HTR-8/SVneo (cell line): ENCODE results near the gene HINT2.
A peak's percentile ranks its signal among the peaks of the same experiment; 100 is the strongest.

Source experiments
- DNase-seq: peaks from one replicate; pipeline ENCODE4 v3.0.0; 2011; ENCODE audit warnings: low spot score, mixed read lengths; ENCODE audit not compliant: insufficient read length
- FAIRE-seq: peaks from 2 replicates; lab custom pipeline; 2011; peaks lifted over from hg19 to GRCh38; lab: Jason Lieb, UNC

Gene HINT2

DNA sequence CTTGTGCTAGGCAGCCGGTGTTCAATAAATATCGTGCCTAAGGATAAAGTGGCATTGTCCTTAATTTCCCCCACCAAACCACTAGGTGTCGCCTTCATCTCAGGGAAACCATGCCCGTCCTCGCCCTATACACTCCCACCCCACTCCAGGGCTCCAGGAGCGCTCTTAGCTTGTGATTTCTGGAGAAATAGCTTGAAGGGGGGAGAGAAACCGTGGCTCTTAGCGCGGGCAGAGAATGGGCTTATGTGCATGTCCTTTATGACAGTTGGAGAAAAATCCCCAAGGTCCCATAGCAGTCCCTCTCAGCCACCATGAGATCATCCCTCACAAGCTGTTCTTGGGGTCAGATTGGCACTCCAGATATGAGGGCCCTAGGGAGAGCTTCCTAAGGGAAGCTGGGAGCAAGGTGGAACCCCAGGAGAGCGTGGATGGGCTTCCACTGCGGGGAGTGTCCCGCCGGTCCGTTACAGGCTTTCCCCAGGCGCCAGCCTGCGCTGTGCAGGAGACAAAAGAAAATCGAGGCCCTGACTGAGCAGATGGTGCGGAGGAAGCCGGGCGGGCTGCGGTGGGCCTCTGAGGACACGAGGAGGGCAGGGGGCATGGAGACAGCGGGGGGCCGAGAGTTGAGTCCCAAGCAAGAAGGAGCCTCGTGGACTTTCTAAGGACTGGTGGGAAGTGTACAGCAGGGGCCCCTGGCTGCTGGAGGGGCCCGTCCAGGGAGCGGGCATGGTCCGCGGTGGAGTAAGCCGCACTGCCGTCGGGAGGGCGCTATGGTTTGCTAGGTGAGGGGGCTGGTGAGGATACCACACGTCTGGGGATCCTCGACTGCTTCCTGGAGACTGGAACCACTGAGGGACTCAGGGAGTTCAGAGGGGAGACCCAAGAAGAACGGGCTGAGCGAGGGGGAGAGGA, 24.2 kb downstream of the HINT2 start:
- FAIRE-seq (no peak), DNase-seq (peak; percentile 80)

GRCh38 chr9:35790025-35790384, 24.8 kb downstream of the HINT2 start:
- FAIRE-seq (no peak), DNase-seq (no peak)

- FAIRE-seq, result no peak
Measured at GRCh38 chr9:35789541-35789940, 25.3 kb downstream of the HINT2 start.

GRCh38 chr9:35783418-35783817, 31.4 kb downstream of the HINT2 start:
- DNase-seq (no peak), FAIRE-seq (no peak)

More at GRCh38 chr9:35789541-35789940, 25.3 kb downstream of the HINT2 start:
- DNase-seq, result no peak

- DNase-seq (no peak), FAIRE-seq (no peak)
Measured at GRCh38 chr9:35781066-35781465, 33.8 kb downstream of the HINT2 start.

- DNase-seq, result no peak
- FAIRE-seq, result no peak
Measured at GRCh38 chr9:35778496-35778895, 36.3 kb downstream of the HINT2 start.

DNA sequence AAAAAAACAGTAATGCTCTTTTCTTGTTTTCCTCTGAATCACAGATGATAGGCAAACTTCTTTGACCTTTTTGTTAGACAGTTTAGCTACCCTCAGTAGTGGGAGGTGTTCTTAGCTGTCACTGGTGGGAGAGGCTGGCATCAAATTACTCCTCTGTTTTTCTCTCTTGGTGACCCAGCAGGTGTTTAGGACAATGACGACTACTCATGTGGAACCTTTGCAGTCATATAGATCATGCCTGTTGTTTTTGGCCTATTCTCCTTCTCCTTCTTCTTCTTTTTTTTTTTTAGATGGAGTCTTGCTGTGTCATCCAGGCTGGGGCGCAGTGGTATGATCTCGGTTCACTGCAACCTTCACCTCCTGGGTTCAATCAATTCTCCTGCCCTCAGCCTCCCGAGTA, 38.8 kb downstream of the HINT2 start:
- no peak for DNase-seq
- no peak for FAIRE-seq

GRCh38 chr9:35774907-35775635, 39.8 kb downstream of the HINT2 start:
- DNase-seq (no peak), FAIRE-seq (no peak)

DNA sequence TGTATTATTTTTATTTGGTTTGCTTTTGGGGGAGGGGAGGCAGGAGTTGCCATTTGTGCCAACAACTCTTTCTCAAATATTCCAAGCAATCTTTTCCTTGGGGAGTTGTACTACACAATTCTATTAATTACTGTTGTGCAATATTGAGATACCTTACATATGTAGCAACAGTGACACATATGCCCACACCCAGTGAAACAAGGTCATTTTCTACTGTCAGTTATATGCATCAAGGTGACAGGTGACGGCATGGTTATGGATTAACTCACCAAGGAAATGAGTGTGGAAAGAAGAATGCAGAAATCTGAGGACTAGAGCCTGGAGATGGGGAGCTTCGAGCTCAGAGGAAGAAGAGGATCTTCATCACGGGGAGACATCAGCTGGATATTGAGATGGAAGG, 42.9 kb downstream of the HINT2 start:
- FAIRE-seq, result no peak
- no peak for DNase-seq

DNA sequence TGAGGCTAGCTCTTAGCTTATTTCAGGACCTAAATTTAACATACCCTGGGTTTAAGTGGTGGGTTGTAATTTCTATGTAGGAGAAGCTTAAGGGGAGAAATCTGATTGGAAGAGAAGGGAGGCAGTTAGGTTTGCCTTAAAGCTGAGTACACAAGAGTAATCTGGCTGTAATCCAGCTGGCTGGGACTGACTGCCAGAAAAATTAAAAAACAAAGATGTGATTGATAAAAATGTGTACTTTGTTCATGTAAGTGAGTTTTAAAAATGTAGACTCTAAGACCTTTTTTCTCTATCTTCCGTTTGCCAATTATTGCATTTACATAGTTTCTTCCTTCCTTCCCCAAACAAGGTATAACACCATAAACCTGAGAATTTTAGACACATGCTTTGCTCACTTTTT, 43.3 kb downstream of the HINT2 start:
- DNase-seq (no peak), FAIRE-seq (no peak)

DNA sequence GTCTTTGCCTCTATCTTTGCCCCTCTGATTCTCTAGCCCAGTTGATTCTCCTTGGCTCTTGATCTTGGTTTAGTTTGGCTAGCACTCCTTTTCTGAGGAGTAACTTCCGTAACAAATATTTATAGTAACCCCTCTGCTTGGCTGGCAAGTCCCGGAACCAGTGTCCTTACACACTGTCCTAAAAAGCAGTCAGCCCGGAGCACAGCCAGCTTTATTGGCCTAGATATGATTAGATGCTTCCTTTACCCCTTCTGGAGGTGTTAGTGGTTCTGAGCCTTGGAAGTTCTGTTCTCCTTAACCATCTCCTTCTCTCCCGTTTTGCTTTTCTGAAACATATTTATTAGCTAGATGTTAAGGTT, 43.8 kb downstream of the HINT2 start:
- FAIRE-seq (no peak), DNase-seq (no peak)

DNA sequence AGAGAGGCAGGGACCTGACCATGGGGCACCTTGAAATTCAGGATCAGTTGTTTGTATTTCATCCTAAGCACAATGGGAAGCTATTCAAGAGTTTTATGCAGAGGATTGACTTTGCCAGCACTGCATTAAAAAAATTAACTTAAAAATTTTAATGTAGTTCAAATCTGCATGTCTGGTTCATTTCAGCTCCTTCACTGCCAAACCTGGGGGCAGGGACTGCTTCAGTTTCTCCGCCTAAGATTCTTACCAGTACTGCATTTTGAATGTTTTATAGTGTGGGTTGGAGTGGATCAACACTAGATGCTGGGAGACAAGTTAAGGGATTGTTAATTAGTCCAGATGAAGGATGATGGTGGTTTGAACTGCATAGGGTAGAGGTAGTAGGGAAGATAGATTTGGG, 45.1 kb downstream of the HINT2 start:
- FAIRE-seq, result no peak
- no peak for DNase-seq

DNA sequence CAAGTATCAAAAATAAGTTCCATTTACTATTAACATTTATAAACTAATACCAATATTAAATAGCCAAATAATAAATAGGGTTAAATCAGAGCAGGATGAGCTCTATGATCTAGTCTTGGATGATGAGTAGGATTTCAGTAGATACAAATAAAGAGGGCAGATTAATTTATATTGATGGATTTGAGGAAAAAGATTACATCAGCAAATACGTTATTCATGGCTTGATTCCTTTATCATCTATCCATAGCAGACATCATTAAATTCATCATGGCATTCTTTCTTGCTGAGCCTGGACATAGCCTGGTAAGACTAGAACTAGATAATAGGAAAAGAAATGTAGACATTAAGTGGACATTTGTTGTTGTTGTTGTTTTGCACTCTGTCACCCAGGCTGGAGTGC, 47.4 kb downstream of the HINT2 start:
- no peak for FAIRE-seq
- no peak for DNase-seq

- DNase-seq, result no peak
- FAIRE-seq, result no peak
Measured at GRCh38 chr9:35766997-35767396, 47.8 kb downstream of the HINT2 start.

DNA sequence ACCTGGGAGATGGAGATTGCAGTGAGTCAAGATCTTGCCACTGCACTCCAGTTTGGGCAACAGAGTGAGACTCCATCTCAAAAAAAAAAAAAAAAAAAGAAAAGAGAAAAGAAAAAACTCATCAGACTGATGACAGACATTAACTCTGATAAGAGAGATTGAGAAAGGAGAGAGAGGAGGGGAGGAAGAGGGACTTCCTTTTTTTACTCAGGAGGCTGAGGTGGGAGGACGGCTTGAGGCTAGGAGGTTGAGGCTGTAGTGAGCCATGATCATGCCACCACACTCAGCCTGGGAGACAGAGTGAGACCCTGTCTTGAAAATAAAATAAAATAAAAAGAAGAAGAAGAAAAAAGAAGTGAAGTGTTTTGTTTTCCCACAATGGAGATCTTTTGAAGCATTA, 51.0 kb downstream of the HINT2 start:
- DNase-seq, result no peak
- no peak for FAIRE-seq

- DNase-seq, result no peak
- no peak for FAIRE-seq
Measured at GRCh38 chr9:35763181-35763580, 51.7 kb downstream of the HINT2 start.
